HG03159 (cell line): Measurements from ENCODE around the gene CDKN1C.
A peak's percentile ranks its signal among the peaks of the same experiment; 100 is the strongest.

ENCODE experiments used
- ATAC-seq: cut with Tn5 transposase; IDR thresholded peaks from one replicate; pipeline ENCODE4 v1.9.1; 2021; ENCODE audit warnings: mild to moderate bottlenecking, moderate library complexity; ENCODE audit not compliant: unreplicated experiment

The CDKN1C gene

DNA sequence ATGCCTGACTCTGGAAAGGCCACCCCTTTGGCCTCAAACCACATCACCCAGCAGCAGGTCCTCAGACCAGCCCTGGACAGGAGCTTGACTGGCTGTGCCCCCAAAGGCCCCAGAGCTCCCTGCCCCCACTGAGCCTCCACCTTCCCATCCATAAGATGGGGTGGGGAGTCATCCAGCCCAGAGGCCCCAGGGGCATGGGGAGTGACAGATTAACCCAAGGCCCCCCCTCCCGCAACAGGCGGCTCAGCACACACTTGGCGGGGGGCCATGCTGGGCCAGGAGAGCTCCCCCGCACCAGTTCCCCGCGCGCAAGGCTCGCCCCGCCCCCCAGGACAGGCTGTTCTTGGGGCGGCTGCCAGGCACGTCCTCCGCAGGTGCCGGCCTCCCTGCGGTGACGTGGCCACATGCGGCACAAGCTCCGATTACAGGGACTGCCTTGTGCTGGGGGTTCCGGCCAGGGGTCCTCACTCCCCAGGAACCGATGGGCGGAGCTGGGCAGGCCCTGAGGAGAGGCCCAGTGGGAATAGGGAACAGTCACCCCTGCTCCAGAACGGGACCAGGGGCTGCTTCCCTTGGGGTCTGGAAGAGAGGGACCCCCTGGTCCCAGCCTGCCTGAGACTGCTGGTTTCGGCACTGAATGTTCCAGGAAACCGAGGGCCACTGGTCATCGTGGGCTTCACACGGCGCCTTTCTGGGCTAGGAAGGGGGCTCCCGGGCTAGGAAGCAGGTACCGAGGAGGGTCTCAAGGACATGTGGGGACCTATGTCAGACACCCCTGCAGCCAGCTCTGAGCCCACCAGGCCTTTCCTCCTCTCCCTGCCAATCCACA lies 5.1 kb upstream of the CDKN1C start:
- no peak for ATAC-seq

DNA sequence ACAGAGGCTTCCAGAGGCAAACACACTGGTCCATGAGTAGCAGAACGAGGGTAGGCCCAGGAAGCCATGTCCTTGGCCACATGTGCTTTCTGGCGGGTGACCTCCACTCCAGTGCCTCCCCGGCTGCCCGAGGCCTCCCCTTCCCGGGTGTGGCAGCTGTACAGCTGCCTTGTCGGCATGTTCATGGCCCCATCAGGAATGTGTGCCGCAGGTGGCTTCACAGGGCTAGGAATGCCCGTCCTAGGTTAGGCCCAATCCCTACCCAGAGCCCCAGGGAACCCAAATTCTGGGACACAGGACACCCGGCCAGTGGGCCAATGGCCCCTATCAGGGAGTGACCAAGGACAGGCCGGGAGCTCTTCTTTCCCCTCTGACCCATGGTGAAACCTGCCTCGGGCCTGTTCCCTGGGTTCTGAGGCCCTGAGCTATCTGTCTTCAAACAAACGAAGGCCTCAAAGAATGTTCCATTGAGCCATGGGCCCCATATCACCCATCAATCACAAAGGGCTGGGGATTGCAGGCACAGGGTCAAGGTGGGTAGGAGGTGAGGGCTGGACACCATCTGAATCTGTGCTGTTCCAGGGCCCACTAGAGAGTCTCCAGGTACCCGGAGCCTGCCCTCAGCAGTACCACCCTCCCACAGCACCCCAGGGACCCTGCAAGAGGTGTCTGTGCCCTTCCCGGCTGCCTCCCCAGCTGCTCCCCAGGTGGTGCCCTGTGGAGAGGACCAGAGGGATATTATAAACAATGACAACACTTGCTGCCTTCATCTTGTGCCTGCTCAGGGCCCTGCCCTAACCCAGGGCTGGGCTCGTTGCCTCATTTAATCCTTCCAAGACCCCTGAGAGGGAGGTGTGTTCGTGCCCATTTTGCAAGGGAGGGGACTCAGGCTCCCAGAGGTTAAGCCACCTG lies 4.0 kb upstream of the CDKN1C start:
- no peak for ATAC-seq

DNA sequence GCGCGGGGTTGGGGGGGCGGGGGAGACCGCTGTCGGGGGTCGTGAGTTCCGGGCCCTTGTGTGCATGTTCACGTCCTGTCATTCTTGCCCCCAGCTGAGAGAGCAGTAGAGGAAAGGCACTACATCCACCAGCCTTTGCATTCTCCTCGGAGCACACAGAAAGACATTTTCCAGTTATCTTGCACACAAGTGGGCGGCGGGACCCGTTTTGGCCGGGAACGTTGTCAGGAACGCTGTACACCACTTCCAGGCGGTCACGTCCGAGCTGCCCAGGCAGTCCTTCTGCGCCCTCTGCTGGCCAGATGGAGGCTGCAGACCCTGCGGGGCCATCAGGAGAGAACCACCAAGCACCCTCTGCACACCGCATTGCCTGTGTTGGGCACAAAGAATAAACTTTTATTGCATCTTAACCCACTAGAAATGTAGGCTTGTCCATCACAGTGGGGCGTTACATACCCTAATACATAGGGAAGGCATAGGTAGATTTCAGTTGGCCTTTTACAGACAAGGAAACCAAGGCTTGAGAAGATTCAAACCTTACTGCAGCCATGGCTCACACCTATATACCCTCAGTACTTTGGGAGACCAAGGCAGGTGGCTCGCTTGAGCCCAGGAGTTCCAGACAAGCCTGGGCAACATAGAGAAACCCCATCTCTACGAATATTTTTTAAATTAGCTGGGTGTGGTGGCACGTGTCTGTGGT lies 2.8 kb upstream of the CDKN1C start:
- no peak for ATAC-seq

DNA sequence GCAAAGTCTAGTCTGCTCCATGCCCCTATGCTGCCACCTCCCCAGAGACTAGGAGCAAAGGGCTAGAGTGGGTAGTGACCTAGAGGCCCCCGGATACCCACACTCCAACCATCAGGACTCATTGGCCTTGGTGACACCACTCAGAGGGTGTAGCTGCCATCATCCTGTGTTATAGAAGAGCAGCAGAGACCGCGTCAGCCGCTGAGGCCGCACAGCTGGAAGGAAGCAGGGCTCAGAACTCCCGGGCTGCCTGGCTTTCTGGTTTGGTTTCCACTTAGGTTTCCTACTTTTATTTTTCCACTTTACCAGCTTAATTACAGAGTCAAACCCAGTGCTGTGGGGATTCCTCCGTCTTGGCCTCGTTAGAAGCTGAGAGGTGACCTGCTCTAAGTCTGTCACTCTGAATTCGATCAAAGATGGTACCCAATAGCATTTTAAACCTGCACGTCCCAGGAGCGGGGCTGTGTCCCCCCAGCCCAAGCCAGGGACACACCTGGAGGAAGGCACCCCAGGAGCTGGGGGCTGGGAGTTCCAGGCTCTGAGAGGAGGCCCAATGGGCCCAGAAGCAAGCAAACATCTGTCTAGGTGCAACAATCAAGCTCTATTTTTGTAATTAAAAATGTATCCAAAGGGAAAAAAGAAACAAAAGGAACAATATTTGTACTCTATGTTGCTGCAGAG lies 2.1 kb upstream of the CDKN1C start:
- no peak for ATAC-seq

DNA sequence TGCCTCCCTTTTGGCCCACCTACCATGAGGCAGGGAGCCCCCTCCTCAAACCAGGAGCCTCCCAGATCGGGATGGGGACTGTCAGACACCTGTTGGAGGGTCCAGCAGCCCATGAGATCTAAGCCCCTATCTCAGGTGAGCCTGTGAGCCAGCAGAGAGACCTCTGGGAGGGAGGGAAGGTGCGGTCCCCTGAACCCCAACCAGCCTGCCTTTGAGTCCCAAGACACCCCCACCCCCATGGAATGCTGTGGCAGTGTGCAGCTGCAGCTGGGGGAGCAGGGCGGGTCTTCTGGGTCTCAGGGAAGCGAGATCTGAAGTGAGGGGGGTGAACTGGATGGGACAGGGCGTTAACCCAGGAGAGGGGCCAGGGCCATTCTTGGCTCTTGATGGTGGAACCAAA lies 1.4 kb upstream of the CDKN1C start:
- ATAC-seq = no peak

DNA sequence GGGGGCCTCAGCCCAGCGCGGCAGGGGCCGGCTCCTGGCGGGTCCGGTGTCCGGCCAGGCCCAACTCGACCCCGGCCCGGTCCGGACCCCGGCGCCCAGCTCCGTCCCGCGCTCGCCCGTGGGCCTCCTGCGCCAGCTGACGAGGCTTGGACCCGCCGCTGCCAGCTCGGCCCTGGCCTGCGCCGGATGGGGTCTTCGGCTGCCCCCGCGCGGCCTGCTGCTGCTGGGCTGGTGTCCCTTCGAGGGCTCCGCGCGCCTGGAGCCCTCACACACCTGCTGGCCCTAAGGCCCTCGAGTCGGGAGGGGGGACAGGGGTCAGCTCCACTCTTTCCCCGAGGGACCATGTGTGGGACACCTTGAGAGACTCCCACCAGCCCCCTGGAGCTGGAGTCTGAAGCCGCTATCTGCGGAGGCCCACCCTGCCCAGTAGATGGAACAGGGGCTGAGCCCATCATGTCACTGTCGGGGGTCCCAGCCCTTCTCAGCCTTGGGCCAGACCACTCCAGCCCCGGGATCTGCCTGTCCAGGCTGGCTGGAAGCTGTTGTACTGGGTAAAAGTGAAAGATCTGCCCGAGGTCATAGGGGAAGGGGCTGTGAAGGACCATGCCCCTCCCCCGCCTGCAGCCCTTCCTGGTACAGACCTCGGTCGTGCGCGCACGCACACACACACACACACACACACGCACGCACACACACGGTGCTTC lies 768 bp upstream of the CDKN1C start:
- ATAC-seq = peak; percentile 8

DNA sequence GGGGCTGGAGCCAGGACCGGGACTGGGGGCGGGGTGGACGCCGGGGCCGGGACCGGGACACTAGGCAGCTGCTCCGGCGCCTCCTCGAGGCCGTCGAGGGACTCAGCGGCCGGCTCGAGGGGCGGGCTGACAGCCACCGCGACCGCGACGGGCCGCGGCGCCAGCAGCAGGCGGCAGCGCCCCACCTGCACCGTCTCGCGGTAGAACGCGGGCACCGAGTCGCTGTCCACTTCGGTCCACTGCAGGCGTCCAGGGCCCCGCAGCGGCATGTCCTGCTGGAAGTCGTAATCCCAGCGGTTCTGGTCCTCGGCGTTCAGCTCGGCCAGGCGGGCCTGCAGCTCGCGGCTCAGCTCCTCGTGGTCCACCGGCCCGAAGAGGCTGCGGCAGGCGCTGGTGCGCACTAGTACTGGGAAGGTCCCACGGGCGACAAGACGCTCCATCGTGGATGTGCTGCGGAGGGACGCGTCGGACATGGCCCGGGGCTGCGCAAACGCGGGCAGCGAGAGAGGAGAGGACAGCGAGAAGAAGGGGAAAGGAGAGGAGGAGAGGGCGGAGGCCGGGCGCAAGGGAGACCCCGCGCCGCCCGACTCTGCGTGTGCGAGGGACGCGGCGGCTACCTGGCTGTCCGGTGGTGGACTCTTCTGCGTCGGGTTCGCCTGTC lies 428 bp downstream of the CDKN1C start:
- ATAC-seq = no peak

DNA sequence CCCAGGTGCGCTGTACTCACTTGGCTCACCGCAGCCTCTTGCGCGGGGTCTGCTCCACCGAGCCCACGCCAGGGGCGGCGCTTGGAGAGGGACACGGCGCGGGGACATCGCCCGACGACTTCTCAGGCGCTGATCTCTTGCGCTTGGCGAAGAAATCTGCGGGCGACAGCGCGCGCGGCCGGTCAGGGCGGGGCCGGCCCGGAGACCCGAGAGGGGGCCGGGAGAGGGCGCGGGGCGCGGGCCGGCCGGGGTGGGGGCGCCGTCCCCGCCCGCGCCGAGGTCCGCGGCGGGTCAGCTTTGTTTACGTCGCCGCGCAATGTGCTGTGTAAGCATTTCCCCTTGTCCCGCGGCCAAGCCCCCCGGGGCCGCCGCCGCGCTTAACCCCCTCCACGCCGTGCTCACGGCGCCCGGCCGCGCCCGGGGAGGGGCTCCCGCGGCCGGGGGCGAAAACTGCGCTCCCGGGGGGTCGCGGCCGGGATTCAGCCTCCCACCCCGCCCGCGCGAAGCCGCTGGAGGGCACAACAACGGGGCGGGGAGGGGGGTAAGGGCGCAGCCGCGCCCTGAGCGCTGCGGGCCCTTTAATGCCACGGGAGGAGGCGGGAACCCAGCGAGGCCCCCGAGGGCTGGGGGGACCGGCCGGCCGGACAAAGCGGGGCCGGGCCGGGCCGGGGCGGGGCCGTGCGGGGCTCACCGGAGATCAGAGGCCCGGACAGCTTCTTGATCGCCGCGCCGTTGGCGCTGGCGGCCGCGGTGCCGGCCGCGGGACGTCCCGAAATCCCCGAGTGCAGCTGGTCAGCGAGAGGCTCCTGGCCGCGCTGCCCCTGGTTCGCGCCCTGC lies 1.4 kb downstream of the CDKN1C start:
- no peak for ATAC-seq

DNA sequence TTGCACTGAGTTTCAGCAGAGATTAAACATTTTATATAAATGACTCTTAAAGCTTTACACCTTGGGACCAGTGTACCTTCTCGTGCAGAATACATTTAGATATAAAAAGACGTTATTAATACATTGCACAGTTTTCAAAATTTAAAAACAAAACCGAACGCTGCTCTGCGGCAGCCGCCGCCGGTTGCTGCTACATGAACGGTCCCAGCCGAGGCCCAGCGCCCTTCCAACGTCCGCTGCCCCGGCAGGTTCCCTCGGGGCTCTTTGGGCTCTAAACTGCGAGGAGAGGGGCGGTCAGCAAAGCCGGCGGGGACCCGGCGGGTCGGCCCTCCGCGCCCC lies 2.0 kb downstream of the CDKN1C start:
- ATAC-seq = no peak

DNA sequence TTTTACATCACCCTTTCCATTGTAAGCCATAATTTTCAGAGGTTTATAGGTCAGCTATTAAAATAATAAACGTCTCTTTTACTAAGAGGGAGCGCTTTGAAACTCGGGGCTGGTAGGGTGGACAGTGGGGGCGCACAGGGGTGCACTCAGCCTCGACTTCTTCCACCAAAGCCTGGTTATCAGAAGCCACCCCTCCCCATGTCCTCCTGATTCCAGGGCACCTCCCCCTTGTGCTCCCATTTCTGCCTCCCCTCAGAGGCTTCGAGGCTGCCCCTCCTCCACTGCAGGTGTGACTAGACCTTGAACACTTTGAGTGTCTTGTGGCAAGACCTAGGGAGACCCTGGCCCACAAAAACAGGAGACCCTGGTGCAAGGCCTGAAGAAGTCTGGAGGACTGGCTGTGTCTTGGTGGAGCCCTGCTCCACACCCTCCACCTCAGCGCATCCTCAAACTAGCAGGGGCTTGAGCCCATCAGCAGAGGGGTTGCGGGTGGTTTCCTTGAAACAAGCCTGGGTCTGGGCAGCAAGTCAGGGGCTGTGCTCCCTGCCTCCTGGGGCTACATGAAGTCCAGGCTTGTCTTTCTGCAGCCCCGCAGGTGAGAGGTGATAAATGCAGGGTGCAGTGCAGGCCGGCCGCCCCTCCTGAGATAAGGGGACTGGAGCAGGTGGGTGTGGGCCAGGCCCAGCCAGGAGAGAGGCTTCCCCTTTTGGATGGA lies 3.0 kb downstream of the CDKN1C start:
- no peak for ATAC-seq

DNA sequence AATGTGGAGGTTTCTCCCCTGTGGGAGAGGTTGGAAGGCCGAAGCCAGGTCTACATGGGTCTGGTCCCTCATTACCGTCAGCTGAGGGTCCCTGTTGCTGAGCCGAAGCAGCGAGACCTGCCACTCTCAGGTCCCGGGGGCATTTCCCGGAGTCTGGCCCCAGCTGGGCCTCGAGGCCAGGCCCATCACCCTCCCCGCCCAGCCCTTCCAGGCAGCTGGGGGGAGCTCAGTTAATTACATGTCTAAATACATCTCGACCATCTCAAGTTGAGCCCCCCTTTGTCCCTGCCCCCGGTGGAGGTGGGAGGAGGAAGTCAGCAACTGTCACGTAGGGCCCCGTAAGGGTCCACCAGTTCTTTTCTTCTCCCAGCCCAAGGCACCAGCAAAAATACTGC lies 3.6 kb downstream of the CDKN1C start:
- ATAC-seq = no peak

DNA sequence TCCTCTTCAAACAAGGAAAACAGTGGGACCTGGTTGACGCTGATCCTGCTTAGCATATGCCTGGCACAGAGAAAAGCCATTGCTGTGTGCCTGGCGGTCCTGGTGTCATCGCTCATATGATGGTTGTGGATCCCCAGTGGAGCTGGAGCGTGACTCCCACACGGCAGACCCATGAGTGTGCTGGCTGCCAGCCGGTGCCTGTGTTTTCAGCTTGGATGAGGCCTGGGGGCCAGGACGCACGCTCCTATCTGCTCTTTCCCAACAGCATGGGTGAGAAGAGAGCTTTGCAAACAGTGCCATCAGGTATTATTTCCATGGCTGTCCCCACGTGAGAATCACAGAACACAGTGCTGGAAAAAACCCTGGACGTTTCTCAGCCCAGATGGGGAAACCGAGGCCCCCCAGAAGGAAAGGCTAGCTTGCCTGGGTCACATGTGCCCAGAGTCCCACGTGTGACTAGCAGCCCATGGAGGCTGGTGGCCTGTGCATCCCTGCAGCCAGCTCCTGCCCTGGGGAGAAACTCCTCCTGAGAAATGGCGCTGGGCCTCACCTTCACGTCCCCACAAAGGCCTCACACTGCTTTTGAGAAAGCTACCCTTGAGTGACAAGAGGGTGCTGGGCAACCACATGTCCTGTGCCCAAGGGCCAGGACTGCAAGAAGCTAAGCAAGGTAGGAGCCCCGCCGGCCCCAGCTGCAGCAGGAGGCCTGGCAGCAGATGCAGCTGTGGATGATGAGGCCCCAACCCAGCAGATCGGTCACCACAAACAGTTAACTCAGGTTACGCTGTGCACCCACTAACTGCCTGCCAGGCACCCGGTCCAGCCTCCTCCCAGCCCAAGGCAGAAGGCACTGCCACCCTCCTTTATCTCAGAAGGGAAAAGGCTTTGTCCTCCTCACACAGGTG lies 4.2 kb downstream of the CDKN1C start:
- no peak for ATAC-seq

DNA sequence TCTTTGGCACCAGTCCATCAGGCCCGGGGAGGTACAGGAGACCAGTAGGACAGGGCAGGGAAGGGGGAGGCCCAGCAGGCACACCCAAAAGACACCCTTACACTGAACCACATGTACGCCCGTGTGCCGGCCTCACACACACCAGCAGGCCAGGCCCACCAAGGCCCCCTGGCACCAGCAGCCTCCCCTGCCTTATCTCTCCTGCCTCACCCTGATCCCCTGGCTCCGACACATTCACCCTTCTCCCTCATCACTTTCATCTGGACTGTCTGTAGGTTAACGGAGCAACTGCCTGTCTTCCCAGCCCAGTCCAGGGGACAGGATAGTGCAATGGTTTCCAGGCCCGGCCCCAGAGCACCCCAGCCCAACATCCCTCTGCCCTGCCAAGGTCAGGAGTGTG lies 4.9 kb downstream of the CDKN1C start:
- ATAC-seq = no peak

DNA sequence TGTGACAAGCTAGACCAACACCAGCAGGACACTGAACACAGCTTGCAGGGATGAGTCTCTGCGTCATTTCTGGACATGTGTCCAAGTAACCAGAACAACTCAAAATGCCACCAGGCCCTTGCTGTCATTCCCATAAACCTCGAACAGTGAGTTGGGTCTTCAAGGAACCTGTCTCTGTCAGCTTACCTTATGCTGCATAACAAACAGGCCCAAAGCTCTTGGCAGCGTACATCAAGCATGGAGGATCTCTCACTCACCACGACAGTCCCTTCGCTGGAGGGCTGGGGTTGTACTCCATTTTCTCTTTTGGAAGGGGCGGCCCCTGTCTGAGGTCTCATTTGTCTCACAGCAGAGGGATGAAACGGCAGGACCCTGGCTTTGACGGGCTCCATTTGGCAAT lies 6.8 kb downstream of the CDKN1C start:
- ATAC-seq = no peak

DNA sequence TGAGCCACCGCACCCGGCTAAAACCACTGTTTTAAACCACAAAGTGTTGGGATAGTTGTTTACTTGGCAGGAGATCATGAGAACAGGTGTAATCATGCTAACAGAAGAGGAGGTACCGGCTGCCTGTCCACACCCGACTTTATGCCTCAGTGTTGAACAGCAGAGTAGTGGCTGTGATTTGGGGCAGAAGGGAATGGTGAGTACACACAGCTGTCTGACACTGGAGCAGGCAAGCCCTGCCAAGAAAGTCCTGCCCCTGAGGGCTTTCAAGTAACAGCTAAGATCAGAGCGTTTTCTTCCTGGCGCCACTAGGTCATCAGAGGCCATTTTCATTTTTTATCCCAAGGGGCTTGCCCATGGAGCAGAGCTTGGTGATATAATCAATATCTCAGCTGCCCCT lies 8.1 kb downstream of the CDKN1C start:
- ATAC-seq = no peak

DNA sequence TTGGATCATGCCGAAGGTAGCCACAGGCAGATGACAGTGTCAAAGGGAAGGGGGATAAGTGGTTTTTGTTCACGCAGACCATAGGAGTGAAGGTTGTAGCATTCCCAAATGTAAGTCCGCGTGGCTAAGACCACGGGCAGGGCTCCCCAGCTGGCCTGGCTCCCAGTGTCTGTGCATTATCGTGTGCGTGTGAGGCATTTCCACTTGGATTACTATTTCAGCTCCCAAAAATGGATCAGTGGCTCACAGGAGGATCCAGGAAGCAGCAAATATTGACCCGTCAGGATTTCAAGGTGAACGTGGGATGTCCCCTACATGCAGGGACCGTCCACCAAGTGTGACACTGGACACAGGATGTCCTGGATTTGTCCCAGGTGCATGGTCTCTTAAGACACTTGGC lies 10.6 kb downstream of the CDKN1C start:
- ATAC-seq = no peak

DNA sequence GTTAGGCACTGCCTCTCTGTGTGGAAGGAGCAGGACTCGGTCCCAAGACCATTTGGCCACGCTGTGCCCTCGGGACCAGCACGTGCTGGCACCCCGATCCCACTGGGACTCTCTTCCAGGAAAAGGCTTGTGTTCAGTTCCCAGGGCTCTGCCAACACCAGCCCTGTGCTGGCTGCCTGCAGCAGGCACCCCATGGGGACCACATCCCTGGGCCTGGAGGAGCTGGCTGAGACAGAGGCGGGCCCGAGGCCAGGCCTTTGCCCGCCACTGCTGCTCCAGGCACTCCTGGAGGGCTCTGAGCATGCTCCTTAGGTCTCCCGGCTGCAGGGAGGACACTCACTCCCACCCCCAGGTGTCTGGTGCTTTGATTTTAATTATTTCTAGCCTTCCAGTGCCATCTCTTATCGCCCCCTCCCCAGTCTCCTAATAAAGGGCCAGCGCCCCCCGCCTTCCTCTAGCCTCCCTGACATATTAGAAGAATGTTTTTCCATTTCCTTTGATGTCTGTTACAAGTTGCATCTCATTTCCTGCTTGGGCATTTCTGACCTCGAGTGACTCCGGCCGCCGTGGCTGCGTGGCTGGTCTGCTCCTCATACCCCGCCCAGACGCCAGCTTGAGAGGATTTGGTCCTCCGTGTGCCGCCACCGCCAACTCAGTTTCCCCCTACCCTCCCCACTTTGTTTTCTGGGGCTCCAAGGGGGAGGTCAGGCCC lies 14.4 kb downstream of the CDKN1C start:
- no peak for ATAC-seq
